ENCODE data around the gene PTEN.

DNA sequence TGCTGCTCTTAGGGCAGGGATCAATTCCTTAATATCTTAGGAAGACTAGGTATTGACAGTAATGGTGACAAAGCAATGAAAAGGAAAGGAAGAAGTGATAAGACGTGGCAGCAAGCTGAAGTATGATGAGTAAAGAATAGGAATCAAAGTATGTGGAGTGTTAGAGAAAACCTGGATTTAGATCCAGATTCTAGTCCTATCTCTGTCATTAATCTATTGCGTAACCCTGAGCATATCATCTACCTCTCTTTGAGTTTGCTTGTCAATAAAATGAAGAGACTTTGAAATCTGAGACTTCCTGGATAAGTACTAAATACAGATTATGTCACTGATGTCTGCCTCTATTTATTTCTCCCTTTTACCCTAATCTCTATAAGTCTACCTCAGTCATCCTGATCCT is 89.2 kb downstream of the PTEN start:
- TF ChIP-seq ZFX (IDR thresholded peaks at IDR 0.05; ENCODE audit: borderline replicate concordance): no peak
- TF ChIP-seq, protein P1, sequence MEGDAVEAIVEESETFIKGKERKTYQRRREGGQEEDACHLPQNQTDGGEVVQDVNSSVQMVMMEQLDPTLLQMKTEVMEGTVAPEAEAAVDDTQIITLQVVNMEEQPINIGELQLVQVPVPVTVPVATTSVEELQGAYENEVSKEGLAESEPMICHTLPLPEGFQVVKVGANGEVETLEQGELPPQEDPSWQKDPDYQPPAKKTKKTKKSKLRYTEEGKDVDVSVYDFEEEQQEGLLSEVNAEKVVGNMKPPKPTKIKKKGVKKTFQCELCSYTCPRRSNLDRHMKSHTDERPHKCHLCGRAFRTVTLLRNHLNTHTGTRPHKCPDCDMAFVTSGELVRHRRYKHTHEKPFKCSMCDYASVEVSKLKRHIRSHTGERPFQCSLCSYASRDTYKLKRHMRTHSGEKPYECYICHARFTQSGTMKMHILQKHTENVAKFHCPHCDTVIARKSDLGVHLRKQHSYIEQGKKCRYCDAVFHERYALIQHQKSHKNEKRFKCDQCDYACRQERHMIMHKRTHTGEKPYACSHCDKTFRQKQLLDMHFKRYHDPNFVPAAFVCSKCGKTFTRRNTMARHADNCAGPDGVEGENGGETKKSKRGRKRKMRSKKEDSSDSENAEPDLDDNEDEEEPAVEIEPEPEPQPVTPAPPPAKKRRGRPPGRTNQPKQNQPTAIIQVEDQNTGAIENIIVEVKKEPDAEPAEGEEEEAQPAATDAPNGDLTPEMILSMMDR (IDR thresholded peaks at IDR 0.05): no peak

Measured in 22Rv1 (cell line).